MCF 10A (cell line): ENCODE results near the gene LRRFIP2. TPM values are rescaled to one million over a fixed set of nuclear protein-coding genes. Genes with fewer than 3 reads are reported as not detected.
A peak's percentile ranks its signal among the peaks of the same experiment; 100 is the strongest.

Source experiments
- BruUV-seq: library from RNA; stranded (reverse); fragments of 400-500 nt; replicated peaks from 2 replicates; lab custom pipeline; 2021; lab: Mats Ljungman, UMichigan
- CTCF ChIA-PET: fragments of 300-600 bp; sonication (Branson Sonifier 250); formaldehyde crosslinking; extraction: SDS; loops from one replicate; lab custom pipeline; 2021; ENCODE audit warnings: antibody characterized with exemption, inconsistent platforms; lab: Yijun Ruan, JAX
- POLR2A ChIA-PET: fragments of 300-600, 350-650 bp; sonication (Branson Sonifier 250); formaldehyde crosslinking; extraction: SDS; loops from one replicate; lab custom pipeline; 2020; ENCODE audit warnings: antibody characterized with exemption, inconsistent platforms; lab: Yijun Ruan, JAX
- DNase-seq: peaks from one replicate; pipeline ENCODE4 v3.0.0-alpha.2; 2018; ENCODE audit not compliant: unreplicated experiment
- H3K27ac Mint-ChIP-seq: one replicate; pipeline ENCODE4 v1.8.0; 2022; ENCODE audit warnings: mild to moderate bottlenecking, low read depth, mixed read lengths; ENCODE audit not compliant: unreplicated experiment
- H3K27me3 Mint-ChIP-seq: one replicate; pipeline ENCODE4 v1.8.0; 2022; ENCODE audit warnings: mixed read lengths; ENCODE audit not compliant: insufficient read depth, unreplicated experiment
- H3K36me3 Mint-ChIP-seq: one replicate; pipeline ENCODE4 v1.8.0; 2022; ENCODE audit warnings: mild to moderate bottlenecking, moderate library complexity, mixed read lengths; ENCODE audit not compliant: insufficient read depth, unreplicated experiment
- H3K4me1 Mint-ChIP-seq: one replicate; pipeline ENCODE4 v1.8.0; 2022; ENCODE audit warnings: mixed read lengths; ENCODE audit not compliant: insufficient read depth, unreplicated experiment
- H3K4me3 Mint-ChIP-seq: one replicate; pipeline ENCODE4 v1.8.0; 2022; ENCODE audit warnings: mild to moderate bottlenecking, moderate library complexity, mixed read lengths; ENCODE audit not compliant: unreplicated experiment
- H3K9me3 Mint-ChIP-seq: one replicate; pipeline ENCODE4 v1.8.0; 2022; ENCODE audit warnings: mixed read lengths; ENCODE audit not compliant: unreplicated experiment
- CTCF ChIP-seq: fragments of 200-600 bp; IDR thresholded peaks from one replicate; pipeline ENCODE4 v1.8.0; 2022; ENCODE audit warnings: antibody characterized with exemption, mild to moderate bottlenecking; ENCODE audit not compliant: unreplicated experiment
- intact Hi-C: fragments of 100-400 bp; cut with micrococcal nuclease; formaldehyde crosslinking; loops from 2 replicates; pipeline ENCODE4 v1.14.1; 2022
- total RNA-seq: library from RNA; stranded (reverse); gene quantifications from 2 replicates; pipeline ENCODE4 v1.2.3, GENCODE V29; 2022

Gene LRRFIP2
- total RNA-seq, 1 experiment from 2014 or later: 76.6 TPM

- CTCF ChIA-PET: interaction anchor here (0.6 kb wide), 2 partner anchors 9 to 211 kb away, joined by 3 to 4 read pairs; no protein-coding TSS in a partner anchor
- no peak for DNase-seq
- Mint-ChIP-seq H3K9me3 (no peaks in the 10 kb centered on the region), H3K27ac (no peak overlapping the region), H3K4me3 (no peak overlapping the region), H3K4me1 (peaks cover 4% of the 10 kb centered on the region), H3K27me3 (no peaks in the 10 kb centered on the region), H3K36me3 (peaks cover 12% of the 10 kb centered on the region)
- intact Hi-C loops: no loop called here
- no peak for TF ChIP-seq CTCF
- no TSS peak for BruUV-seq
- POLR2A ChIA-PET: interaction anchor here (0.8 to 1.0 kb wide), 2 partner anchors 11 to 116 kb away, joined by 3 to 4 read pairs; no protein-coding TSS in a partner anchor
Observed at GRCh38 chr3:37097776-37098175, 76.6 kb downstream of the LRRFIP2 start.

GRCh38 chr3:37096975-37097374 lies 77.4 kb downstream of the LRRFIP2 start:
- no peak for DNase-seq
- TF ChIP-seq CTCF: no peak
- POLR2A ChIA-PET: interaction anchor here (0.8 to 1.0 kb wide), 2 partner anchors 12 to 117 kb away, joined by 3 to 4 read pairs; no protein-coding TSS in a partner anchor
- intact Hi-C loops: no loop called here
- Mint-ChIP-seq H3K9me3 (no peaks in the 10 kb centered on the region), H3K4me3 (no peak overlapping the region), H3K36me3 (peaks cover 7% of the 10 kb centered on the region), H3K27ac (no peak overlapping the region), H3K27me3 (no peaks in the 10 kb centered on the region), H3K4me1 (peaks cover 4% of the 10 kb centered on the region)
- CTCF ChIA-PET: interaction anchor here (0.6 kb wide), 1 partner anchor 9 kb away, joined by 3 read pairs; no protein-coding TSS in a partner anchor
- BruUV-seq: no TSS peak

- H3K9me3 Mint-ChIP-seq: no peaks in the 10 kb centered on the region
- ChIA-PET CTCF (no interaction called here), POLR2A (interaction anchor here (0.7 kb wide), 1 partner anchor 176 kb away, joined by 3 read pairs; no protein-coding TSS in a partner anchor)
- peaks cover 6% of the 10 kb centered on the region for H3K36me3 Mint-ChIP-seq
- no peak for TF ChIP-seq CTCF
- H3K27me3 Mint-ChIP-seq: no peaks in the 10 kb centered on the region
- no peak overlapping the region for H3K27ac Mint-ChIP-seq
- H3K4me1 Mint-ChIP-seq: peaks cover 4% of the 10 kb centered on the region
- intact Hi-C loops: no loop called here
- DNase-seq: peak; percentile 4
- BruUV-seq: no TSS peak
- H3K4me3 Mint-ChIP-seq: no peak overlapping the region
Observed at GRCh38 chr3:37096288-37096687, 78.1 kb downstream of the LRRFIP2 start.

- no peaks in the 10 kb centered on the region for H3K27me3 Mint-ChIP-seq
- H3K9me3 Mint-ChIP-seq: no peaks in the 10 kb centered on the region
- POLR2A ChIA-PET: interaction anchor here (1.2 kb wide), 1 partner anchor 8 kb away, joined by 4 read pairs; no protein-coding TSS in a partner anchor
- H3K4me3 Mint-ChIP-seq: no peak overlapping the region
- BruUV-seq: no TSS peak
- CTCF ChIA-PET: interaction anchor here (0.6 kb wide), 1 partner anchor 87 kb away, joined by 4 read pairs; no protein-coding TSS in a partner anchor
- no peak for DNase-seq
- no peak overlapping the region for H3K27ac Mint-ChIP-seq
- TF ChIP-seq CTCF: no peak
- H3K4me1 Mint-ChIP-seq: peaks cover 4% of the 10 kb centered on the region
- intact Hi-C loops: no loop called here
- H3K36me3 Mint-ChIP-seq: peaks cover 10% of the 10 kb centered on the region
Observed at GRCh38 chr3:37094636-37095035, 79.7 kb downstream of the LRRFIP2 start.
